NCI-H82 treated with DMSO at 0.1 percent for 48 hours (cell line): ENCODE measurements around the gene ANKLE1.
"Not testable (repeated sequence)": the region's sequence is repeated elsewhere in the genome, so short reads cannot be mapped to it uniquely, and the experiment has no call there.

Experiments used
- DNase-seq: peaks from one replicate; lab custom pipeline; 2025; ENCODE audit not compliant: unreplicated experiment; lab: John Stamatoyannopoulos, UW

The ANKLE1 gene

GRCh38 chr19:17248011-17248776 is 33.5 kb upstream of the ANKLE1 start:
- peak; percentile 94 for DNase-seq

GRCh38 chr19:17249887-17250548 is 31.7 kb upstream of the ANKLE1 start:
- DNase-seq, result no peak

GRCh38 chr19:17254636-17255035 is 27.1 kb upstream of the ANKLE1 start:
- DNase-seq, result no peak

- no peak for DNase-seq
These were observed 26.5 kb upstream of the ANKLE1 start for GRCh38 chr19:17255150-17255621.

- no peak for DNase-seq
These were observed 25.6 kb upstream of the ANKLE1 start for GRCh38 chr19:17256130-17256529.

- no peak for DNase-seq
These were observed 22.5 kb upstream of the ANKLE1 start for GRCh38 chr19:17259118-17259780.

- DNase-seq, result no peak
These were observed 21.8 kb upstream of the ANKLE1 start for GRCh38 chr19:17259934-17260333.

- peak; percentile 97 for DNase-seq
These were observed 20.8 kb upstream of the ANKLE1 start for GRCh38 chr19:17260842-17261325.

- no peak for DNase-seq
These were observed 19.1 kb upstream of the ANKLE1 start for GRCh38 chr19:17262557-17262956.

GRCh38 chr19:17263712-17264640 is 17.7 kb upstream of the ANKLE1 start:
- DNase-seq, result no peak

- no peak for DNase-seq
These were observed 17.1 kb upstream of the ANKLE1 start, which contains the start of gene USHBP1 for GRCh38 chr19:17264641-17264979. Gene USHBP1, minus strand, starts transcription at chr19:17264745. Its CDS starts 446 bp downstream, at chr19:17264299.

GRCh38 chr19:17266026-17266425 is 15.7 kb upstream of the ANKLE1 start:
- DNase-seq, result no peak

GRCh38 chr19:17266589-17266974 is 15.1 kb upstream of the ANKLE1 start:
- no peak for DNase-seq

GRCh38 chr19:17266975-17267788 is 14.5 kb upstream of the ANKLE1 start, which contains the start of gene BABAM1:
Gene BABAM1, plus strand, starts transcription at chr19:17267443. Its CDS starts 1,364 bp downstream, at chr19:17268807.
- DNase-seq, result peak; percentile 100

- no peak for DNase-seq
These were observed 12.9 kb upstream of the ANKLE1 start for GRCh38 chr19:17268754-17269153.

- DNase-seq, result not testable (repeated sequence)
These were observed 6.8 kb upstream of the ANKLE1 start for GRCh38 chr19:17274892-17275291.

GRCh38 chr19:17275441-17276175 is 6.1 kb upstream of the ANKLE1 start:
- no peak for DNase-seq

- DNase-seq, result no peak
These were observed 2.3 kb upstream of the ANKLE1 start for GRCh38 chr19:17279436-17279835.
